ENCODE data around the gene FMNL2. TPM values are rescaled to one million over a fixed set of nuclear protein-coding genes. Genes with fewer than 3 reads are reported as not detected.

FMNL2 gene
- polyA plus RNA-seq, 4 donors = 87.2 to 123 (median 98.3) TPM

GRCh38 chr2:152542995-152543481 lies 208.1 kb downstream of the FMNL2 start:
- DNase-seq (ENCODE audit: low read depth in 4 of 4, low spot score in 2 of 4) = peak in 1 of 4 donors; percentile 38

- DNase-seq (ENCODE audit: low read depth in 4 of 4, low spot score in 2 of 4) = no peak
Observed at GRCh38 chr2:152543717-152544116, 208.7 kb downstream of the FMNL2 start.

GRCh38 chr2:152544638-152545037 lies 209.7 kb downstream of the FMNL2 start:
- no peak for DNase-seq (ENCODE audit: low read depth in 4 of 4, low spot score in 2 of 4)

GRCh38 chr2:152546230-152546837 lies 211.4 kb downstream of the FMNL2 start:
- DNase-seq (ENCODE audit: low read depth in 4 of 4, low spot score in 2 of 4) = no peak

- DNase-seq (ENCODE audit: low read depth in 4 of 4, low spot score in 2 of 4) = no peak
Observed at GRCh38 chr2:152548111-152548875, 213.3 kb downstream of the FMNL2 start.

- DNase-seq (ENCODE audit: low read depth in 4 of 4, low spot score in 2 of 4) = no peak
Observed at GRCh38 chr2:152548996-152549395, 214.0 kb downstream of the FMNL2 start.

- DNase-seq (ENCODE audit: low read depth in 4 of 4, low spot score in 2 of 4) = no peak
Observed at GRCh38 chr2:152549423-152549822, 214.4 kb downstream of the FMNL2 start.

GRCh38 chr2:152550386-152550785 lies 215.4 kb downstream of the FMNL2 start:
- no peak for DNase-seq (ENCODE audit: low read depth in 4 of 4, low spot score in 2 of 4)

- DNase-seq (ENCODE audit: low read depth in 4 of 4, low spot score in 2 of 4) = no peak
Observed at GRCh38 chr2:152552888-152553287, 217.9 kb downstream of the FMNL2 start.

GRCh38 chr2:152553518-152553917 lies 218.5 kb downstream of the FMNL2 start:
- DNase-seq (ENCODE audit: low read depth in 4 of 4, low spot score in 2 of 4) = no peak

GRCh38 chr2:152555048-152555447 lies 220.1 kb downstream of the FMNL2 start:
- DNase-seq (ENCODE audit: low read depth in 4 of 4, low spot score in 2 of 4) = no peak

- no peak for DNase-seq (ENCODE audit: low read depth in 4 of 4, low spot score in 2 of 4)
Observed at GRCh38 chr2:152556506-152556905, 221.5 kb downstream of the FMNL2 start.

- no peak for DNase-seq (ENCODE audit: low read depth in 4 of 4, low spot score in 2 of 4)
Observed at GRCh38 chr2:152557273-152557888, 222.4 kb downstream of the FMNL2 start.

GRCh38 chr2:152558158-152558984 lies 223.4 kb downstream of the FMNL2 start:
- no peak for DNase-seq (ENCODE audit: low read depth in 4 of 4, low spot score in 2 of 4)

- no peak for DNase-seq (ENCODE audit: low read depth in 4 of 4, low spot score in 2 of 4)
Observed at GRCh38 chr2:152559008-152559407, 224.0 kb downstream of the FMNL2 start.

GRCh38 chr2:152560166-152560565 lies 225.2 kb downstream of the FMNL2 start:
- no peak for DNase-seq (ENCODE audit: low read depth in 4 of 4, low spot score in 2 of 4)

GRCh38 chr2:152560873-152561595 lies 226.1 kb downstream of the FMNL2 start:
- DNase-seq (ENCODE audit: low read depth in 4 of 4, low spot score in 2 of 4) = no peak

GRCh38 chr2:152562198-152562884 lies 227.4 kb downstream of the FMNL2 start:
- no peak for DNase-seq (ENCODE audit: low read depth in 4 of 4, low spot score in 2 of 4)

- DNase-seq (ENCODE audit: low read depth in 4 of 4, low spot score in 2 of 4) = no peak
Observed at GRCh38 chr2:152563764-152564163, 228.8 kb downstream of the FMNL2 start.
